HG02610 (cell line): ENCODE results near the gene RPL38.
"Not testable (repeated sequence)": the region's sequence is repeated elsewhere in the genome, so short reads cannot be mapped to it uniquely, and the experiment has no call there.

Source experiments
- ATAC-seq: cut with Tn5 transposase; IDR thresholded peaks from one replicate; pipeline ENCODE4 v1.9.1; 2021; ENCODE audit warnings: mild to moderate bottlenecking, moderate library complexity; ENCODE audit not compliant: unreplicated experiment

The RPL38 gene

DNA sequence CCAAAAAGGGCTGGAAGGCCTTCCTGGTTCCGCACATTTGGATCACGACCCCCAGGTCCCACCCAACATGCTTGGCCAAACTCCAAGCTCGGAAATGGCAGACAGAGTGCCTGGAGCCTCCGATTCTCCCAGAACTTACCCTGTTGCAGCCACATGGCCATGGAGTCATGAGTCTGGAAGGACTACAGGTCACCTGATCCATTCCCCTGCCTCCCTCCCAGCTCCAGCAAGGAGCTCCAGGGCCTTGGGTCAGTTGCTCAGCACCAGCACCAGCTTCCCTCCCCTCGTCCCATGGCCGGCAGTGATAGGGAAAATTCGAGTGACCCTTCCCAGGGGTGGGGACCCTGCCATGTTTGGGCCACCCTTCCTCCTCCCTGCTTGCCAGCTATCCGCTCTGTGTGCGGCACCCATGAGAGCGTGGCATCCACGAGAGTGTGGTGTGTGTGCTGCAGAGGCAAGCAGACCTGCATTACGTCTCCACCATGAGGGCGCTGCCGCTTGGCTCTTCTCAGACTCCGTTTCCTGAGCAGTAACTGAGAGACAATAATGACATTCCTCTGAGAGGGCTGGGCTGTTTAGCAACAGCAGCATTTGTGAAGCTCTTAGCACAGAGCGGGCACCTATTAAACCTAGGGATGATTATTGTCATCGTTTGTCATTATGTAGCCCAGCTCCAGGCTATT is 21.3 kb upstream of the RPL38 start:
- ATAC-seq: no peak

DNA sequence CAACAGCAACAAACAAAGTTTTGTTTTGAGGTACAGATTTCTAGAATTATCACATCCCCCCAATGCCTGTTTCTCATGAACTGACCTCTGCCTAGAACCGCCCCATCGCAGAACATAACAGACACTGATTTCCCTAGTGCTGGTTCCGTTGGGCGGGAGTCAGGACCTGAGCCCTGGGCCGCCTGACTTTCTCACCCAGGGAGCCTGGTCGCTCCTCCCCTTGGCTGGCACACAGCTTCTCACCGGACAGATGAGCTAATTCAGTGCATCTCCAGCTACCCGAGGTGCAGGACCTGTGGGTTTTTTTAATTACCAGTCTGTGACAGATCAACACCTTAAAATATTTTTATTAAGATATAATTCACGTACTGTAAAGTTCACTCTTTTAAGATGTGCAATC is 20.1 kb upstream of the RPL38 start:
- no peak for ATAC-seq

DNA sequence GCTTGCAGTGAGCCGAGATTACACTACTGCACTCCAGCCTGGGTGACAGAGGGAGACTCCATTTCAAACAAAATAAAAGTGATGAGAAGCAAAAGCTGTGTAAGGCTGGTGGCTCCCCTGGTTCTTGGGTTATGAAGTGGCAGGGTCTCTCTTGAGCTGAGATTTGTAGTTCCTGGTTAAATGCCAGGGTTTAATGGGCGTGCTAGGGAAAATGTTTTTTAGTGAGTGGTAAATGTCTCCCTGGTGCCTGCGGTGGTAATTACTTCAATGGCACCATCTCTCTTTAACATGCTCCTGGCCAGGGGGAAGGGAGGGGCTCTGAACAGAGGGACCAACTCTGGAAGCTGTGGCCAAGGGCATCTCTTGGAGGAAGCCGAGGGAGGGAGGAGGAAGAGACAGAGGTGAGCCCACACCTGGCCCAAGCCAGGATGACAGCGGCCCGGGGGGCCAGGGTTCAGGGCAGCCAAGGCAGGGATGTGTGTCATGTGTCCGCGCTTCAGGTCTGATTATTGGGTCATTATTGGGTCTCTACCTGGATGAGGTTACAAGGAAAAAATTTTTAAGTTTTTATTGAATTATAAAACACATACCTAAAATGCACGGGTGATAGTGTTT is 17.8 kb upstream of the RPL38 start:
- ATAC-seq: no peak

DNA sequence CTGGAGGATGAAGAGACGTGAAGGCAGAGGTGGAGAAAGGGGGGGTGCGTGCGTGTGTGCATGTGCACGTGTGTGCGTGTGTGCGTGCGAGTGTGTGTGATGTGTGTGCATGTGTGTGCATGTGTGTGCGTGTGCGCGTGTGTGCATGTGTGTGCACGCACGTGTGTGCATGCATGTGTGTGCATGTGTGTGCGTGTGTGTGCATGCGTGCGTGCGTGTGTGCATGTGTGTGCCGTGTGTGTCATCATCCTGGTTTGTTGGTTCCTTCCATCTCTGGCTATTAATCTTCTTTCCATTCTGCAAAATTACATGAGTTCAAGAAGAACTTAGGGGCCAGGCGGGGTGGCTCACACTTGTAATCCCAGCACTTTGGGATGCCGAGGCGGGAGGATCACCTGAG is 17.0 kb upstream of the RPL38 start:
- no peak for ATAC-seq

- ATAC-seq: no peak
Measured at GRCh38 chr17:74187761-74188160, 15.7 kb upstream of the RPL38 start.

- not testable (repeated sequence) for ATAC-seq
Measured at GRCh38 chr17:74188687-74189086, 14.8 kb upstream of the RPL38 start.

DNA sequence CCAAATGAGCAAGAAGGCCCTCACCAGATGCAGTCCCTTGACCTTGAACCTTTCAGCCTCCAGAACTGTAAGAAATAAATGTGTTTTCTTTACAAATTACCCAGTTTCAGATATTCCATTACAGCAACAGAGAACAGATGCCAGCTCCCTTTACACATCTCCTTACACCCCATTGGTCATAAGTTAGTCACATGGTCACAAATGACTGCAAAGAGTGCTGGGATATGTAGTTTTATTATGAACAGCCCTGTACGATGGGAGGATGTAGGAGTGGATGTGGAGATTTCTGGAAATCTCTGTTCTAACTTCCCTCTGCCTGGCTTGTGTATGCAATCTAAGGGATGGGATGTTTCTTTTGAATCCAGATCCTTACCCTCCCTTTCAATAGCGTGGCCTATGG is 13.3 kb upstream of the RPL38 start:
- ATAC-seq: no peak

- no peak for ATAC-seq
Measured at GRCh38 chr17:74190807-74191406, 12.6 kb upstream of the RPL38 start.

DNA sequence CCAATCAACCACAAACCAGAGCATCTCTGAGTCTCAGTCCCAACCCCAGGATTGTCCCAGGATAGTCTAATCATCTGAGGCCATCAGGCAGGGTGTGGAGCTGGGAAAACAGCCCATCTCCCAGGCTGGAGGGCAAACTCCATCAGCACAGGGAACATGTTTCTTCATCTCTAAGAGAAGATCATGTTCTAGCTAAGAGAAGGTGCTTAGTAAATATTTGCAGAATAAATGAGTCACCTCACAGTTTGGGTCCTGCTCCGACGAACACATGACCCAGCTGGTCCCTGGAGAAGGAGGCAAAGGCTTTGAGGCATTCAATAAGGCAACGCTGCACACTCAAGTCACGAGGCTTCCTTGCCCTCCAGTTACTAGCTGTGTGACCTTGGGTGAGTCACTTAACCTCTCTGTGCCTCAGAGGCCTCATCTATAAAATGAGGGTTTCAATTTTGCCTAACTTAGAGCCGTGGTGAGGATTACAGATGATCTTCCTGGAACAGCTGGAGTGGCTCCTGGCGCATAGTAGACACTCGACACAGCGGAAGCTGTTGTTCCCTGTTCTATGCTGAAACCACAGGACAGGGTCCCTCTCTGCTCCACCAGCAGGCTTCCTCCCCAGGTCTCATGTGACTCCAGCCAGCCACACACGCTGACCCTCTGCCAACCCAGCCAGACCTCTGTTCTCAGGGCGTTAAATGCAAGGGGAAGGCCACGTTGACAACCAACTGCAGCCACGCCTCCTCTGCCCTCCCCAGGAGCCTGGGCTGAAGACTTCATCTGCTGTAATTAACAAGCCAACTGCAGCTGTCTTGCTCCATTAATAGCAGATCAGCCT is 10.3 kb upstream of the RPL38 start:
- ATAC-seq: peak; percentile 31

DNA sequence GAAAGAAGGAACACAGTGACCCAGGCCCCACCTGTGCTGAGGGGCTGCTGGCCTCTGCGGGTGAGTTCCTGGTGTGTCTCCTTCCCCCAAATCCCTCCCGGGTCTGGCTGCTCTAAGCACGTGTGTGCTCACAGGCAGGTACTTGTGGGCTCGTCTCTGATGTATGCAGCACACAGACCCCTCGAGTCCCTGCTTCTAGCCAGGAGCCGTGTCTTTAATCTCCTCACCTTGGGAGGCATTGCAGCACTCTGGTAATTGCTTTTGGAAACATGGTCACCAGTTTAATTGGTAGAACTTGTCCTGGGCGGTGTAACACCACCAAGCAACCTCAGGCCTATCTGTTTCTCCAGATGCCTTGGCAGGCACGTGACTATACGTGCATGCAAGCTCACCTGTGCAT is 8.8 kb upstream of the RPL38 start:
- no peak for ATAC-seq

GRCh38 chr17:74196541-74197317 is 6.7 kb upstream of the RPL38 start:
- no peak for ATAC-seq

DNA sequence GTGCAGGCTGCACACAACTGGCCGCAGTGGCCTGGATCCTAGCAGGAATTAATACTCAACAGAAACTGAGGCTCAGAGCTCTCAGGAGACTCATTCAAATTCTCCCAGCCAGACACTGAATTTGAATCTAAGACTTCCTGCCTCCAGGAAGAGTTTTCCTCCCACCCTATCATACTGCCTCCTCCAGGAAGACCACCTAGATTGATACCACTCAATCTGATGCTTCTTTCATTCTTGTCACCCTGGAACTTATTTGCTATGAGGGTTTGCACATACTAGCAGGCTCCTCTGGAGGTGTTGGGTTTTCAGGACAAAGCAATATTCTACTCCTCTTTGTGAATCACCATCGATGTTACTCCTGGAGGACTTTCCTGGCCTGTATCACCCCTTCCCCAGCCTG is 5.7 kb upstream of the RPL38 start:
- no peak for ATAC-seq

DNA sequence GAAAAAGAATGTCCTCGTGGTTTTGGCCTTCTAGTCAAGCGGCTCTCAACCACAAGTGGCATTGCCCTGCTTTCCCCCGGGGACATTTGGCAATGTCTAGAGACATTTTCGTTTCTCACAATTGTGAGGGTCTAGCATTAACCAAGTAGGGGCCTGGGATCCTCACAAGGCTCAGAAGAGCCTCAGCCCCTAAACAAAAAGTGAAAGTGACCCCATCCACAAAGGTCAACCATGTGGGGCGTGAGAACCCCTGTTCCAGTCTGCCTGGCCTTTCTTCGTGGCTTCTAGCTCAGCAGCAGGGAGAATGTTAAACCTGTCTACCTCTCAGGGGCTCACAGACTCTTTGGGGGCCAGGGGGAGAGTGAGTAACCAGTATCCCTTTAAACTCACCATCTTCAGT is 4.8 kb upstream of the RPL38 start:
- ATAC-seq: no peak

GRCh38 chr17:74199306-74200092 is 4.0 kb upstream of the RPL38 start:
- ATAC-seq: peak; percentile 33

DNA sequence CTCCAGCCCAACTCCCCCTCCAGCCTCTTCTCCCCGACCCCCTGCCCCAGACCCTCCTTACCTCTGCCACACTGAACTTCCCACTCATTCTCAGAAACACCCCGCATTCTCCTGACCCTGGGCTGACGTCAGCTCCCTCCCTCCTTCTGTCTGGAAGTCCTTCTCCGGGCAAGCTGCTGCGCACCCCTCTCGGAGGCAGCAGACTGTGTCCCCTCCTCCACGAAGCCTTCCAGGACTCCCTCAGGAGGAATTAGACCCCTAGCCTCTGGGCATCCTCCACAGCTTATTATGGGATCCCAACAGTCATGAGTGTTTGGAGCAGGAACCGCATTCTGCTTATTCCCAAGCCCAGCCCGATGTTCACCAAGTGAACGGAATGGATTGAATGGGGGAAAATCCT is 3.4 kb upstream of the RPL38 start:
- ATAC-seq: no peak

DNA sequence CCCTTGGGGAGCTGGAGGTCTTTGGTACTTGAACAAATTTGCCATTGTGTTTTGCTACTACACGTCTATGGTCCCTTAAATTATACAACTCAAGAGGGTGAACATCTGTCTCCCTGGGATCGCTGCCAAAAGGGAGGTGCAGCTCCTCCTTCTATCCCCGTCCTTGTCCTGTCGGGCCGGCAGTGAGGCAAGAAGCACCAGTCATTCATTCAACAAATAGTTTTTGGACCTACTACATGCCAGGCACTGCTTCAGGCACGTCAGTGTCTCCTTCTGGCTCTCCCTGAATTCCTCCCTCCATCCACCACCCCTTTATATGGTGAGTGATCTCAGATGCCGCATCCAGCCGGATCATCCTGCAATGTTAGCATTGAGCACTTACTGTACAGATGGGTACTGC is 2.2 kb upstream of the RPL38 start:
- ATAC-seq: no peak

DNA sequence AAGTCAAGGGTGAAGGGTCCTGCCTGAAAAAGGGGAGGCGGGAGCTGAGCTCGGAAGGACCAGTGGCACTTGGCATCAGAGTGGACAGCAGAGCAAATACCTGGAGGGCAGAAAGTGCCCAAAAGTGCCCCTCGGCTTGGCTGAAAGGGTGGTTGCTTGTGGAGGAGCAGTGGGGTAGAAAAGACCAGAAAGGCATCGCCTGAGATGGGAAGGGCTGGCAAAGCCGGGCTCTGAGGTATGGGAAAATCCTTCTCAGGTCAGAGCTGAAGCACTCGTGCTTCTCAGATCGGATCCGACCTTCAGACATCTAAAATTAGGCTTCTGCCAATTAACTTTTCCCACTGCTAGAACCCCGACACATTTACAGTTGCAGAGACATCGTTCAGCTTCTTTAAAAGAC is 1.5 kb upstream of the RPL38 start:
- no peak for ATAC-seq

- ATAC-seq: no peak
Measured at GRCh38 chr17:74202938-74203337, 540 bp upstream of the RPL38 start.

DNA sequence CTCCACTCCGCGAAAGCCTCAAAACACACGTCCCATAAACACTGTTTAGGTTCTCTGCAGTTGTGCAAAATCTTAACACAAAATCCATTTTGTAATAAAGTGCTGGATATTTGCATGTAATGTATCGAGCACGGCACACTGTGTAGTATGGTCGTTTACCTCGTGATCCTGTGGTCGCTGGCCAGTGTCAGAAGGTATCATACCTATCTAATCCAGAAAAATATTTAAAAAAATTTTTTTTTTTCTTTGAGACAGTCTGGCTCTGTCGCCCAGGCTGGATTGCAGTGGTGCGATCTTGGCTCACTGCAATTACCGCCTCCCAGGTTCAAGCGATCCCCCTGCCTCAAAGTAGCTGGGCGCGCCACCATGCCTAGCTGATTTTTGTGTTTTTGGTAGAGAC is 996 bp downstream of the RPL38 start:
- ATAC-seq: no peak

GRCh38 chr17:74205274-74205673 is 1.8 kb downstream of the RPL38 start:
- ATAC-seq: no peak
